ENCODE measurements around the gene RANBP3L.

GRCh38 chr5:36300927-36301540, 668 bp downstream of the RANBP3L start:
- TF ChIP-seq POLR2A (IDR thresholded peaks at IDR 0.05; ENCODE audit: low read length), result no peak
- no peak for TF ChIP-seq GATA1 (IDR thresholded peaks at IDR 0.05; ENCODE audit: low read depth, low read length)

Measured in erythroblast (primary cell).